HG03045 (cell line): Measurements from ENCODE around the gene FAM50B.

Source experiments
- ATAC-seq: cut with Tn5 transposase; IDR thresholded peaks from one replicate; pipeline ENCODE4 v1.9.1; 2021; ENCODE audit warnings: mild to moderate bottlenecking, moderate library complexity; ENCODE audit not compliant: unreplicated experiment

FAM50B gene

GRCh38 chr6:3871515-3871914 lies 22.3 kb downstream of the FAM50B start:
- no peak for ATAC-seq

GRCh38 chr6:3871939-3872338 lies 22.8 kb downstream of the FAM50B start:
- no peak for ATAC-seq

DNA sequence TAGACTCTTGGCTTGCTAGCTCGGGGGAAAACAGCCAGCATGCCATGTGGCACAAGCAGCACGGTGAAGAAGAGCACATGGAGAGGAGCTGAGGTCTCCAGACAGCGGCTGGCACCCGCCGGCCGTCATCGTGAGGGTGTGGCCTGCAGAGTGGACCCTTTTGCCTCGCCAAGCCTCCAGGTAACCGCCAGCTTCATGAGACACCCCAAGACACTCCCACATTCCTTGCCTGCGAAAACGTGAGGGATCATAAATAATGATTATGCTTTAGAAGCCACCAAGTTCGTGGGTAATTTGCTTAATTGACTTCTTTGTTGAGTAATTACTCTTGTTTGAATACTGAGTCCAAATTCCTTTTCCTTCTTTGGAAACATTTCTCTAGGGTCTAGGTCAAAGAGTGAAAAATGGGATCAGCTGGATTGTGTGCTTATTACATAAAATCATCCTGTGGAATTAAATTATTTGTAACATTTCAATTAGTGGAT lies 23.2 kb downstream of the FAM50B start:
- ATAC-seq, result no peak

DNA sequence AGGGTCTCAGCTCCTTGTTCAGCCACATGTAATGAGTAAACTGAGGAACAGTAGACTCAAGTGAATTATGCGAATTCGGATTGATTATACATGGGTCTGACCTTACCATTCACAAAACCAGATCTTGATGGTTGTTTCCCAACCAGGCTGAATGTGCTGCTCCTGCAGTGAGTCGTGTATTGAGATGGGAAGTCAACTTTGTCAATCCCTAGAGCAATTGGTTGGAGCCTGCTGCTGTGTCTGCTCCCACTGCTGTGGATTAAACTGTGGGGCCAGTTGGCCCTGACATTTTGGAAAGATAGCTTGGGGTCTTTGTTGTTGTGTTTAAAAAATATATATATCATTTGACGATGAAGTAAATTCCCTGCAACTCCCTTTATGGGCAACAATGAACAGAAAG lies 23.9 kb downstream of the FAM50B start:
- no peak for ATAC-seq

- no peak for ATAC-seq
Observed at GRCh38 chr6:3874069-3874468, 24.9 kb downstream of the FAM50B start.

- ATAC-seq, result no peak
Observed at GRCh38 chr6:3875486-3875885, 26.3 kb downstream of the FAM50B start.

GRCh38 chr6:3876101-3876500 lies 26.9 kb downstream of the FAM50B start:
- ATAC-seq, result no peak

DNA sequence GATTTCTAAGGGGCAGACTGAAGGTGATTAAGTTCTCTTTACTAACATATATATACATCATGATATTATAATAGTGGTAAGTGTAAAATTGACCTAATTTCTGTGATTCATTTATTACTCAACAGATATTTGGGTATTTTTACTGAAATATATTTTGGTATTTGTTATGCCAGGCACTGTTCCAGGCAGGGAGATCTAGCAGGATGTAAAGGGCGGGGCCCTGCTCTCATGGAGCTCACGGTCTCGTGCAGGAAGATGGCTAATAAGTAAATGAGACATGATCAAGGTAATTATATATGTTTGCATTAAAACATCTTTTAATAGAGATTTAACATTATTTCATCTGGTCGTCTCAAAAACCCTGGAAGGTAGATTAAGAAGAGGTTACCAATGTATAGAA lies 27.7 kb downstream of the FAM50B start:
- no peak for ATAC-seq

GRCh38 chr6:3878048-3878666 lies 29.0 kb downstream of the FAM50B start:
- ATAC-seq, result no peak

GRCh38 chr6:3879194-3879952 lies 30.2 kb downstream of the FAM50B start:
- no peak for ATAC-seq

- no peak for ATAC-seq
Observed at GRCh38 chr6:3881711-3882421, 32.7 kb downstream of the FAM50B start.

- no peak for ATAC-seq
Observed at GRCh38 chr6:3882431-3882830, 33.3 kb downstream of the FAM50B start.

DNA sequence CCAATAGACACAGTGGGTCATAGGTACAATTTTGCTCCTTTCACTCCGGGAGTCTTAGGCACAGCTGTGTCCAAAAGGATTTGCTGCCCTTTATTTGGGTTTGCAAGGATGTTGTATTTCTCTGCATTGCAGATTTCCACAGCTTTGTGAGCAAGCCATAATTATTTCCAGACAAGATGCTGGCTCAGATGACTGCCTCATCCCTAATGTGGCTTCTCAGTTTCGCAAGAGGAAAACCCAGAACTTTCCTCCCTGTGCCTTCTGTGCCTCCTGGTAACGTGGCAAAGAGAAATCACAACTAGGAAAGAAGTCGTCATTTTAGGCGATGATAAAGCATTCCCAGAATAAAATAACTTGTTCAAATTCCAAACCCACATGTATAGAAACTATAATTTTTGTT lies 33.7 kb downstream of the FAM50B start:
- ATAC-seq, result no peak

- ATAC-seq, result no peak
Observed at GRCh38 chr6:3884007-3884745, 35.0 kb downstream of the FAM50B start.

DNA sequence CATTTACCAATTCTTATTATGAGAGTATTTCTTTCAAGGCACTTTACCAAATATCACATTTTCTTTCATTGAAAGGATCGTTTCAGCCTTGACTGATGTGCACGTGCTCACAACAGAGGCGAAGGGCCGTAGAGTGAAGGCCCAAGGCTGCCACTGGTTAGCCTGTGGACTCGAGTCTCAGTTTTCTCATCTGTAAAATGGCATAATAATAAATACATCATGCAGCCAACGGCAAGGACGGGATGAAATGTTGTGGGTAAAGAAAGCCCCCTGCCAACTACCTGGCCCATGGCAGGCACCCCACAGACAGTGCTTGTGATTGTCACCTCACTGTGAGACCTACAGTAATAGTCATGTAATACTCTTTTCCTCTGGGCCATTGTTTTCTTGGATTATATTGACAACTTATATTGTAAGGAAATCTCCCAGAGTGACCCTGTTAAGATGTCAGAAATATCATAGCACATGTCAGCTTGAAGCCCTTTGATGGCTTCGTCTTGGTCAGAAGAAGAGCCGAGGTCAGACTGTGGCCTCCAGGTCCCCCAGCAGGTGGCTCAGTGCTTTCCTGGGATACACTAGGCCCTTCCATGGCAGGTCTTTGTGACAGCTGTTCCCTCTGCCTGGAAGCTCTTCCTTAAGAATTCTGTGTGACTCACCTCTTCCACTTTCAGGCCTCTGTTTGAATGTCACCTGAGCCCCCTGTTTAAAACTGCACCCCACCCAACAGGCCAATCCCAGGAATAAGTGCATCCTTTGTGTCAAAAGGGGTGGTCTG lies 36.3 kb downstream of the FAM50B start:
- ATAC-seq, result no peak

- no peak for ATAC-seq
Observed at GRCh38 chr6:3887150-3887700, 38.1 kb downstream of the FAM50B start.

DNA sequence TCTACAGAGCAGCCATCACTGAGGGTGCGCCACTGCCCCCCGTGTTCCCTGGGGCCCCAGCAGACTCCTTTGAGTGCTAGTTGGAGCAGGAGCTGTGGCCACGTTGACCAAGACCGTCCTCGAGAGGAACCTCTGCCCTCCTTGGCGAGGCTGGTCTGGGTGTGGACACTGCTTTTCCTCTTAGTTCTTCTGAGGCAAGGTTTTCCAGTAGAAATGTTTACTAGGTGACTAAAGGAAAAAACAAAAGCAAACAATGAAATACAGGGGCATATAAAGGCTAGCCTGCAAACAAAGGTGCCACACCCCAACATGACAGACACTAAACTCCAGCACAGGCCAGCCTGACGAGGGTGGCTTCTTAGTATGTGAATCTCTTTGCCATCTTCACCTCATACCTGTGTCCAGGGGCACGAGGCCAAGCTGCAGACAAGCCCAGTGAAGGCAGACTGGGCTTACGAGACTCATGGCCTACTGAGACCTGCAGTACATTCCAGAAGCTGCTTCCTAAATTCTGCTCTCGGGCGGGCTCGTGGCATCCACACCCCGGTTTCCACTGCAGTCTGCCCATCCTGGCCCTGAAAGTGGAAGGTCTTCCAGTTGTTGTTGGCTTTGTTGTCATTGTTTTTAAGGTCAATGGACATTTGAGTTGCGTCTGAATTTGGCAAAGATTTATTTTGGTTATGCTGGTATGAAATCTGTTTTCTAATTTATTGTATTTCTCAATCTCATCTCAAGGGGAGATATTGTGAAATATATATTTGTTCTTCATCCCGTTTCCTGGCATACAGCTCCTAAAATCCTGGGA lies 39.2 kb downstream of the FAM50B start:
- ATAC-seq, result no peak

- no peak for ATAC-seq
Observed at GRCh38 chr6:3890047-3890446, 40.9 kb downstream of the FAM50B start.

- ATAC-seq, result no peak
Observed at GRCh38 chr6:3891883-3892282, 42.7 kb downstream of the FAM50B start.
